ENCODE measurements around the gene SSNA1.
A peak's percentile ranks its signal among the peaks of the same experiment; 100 is the strongest.

The SSNA1 gene

DNA sequence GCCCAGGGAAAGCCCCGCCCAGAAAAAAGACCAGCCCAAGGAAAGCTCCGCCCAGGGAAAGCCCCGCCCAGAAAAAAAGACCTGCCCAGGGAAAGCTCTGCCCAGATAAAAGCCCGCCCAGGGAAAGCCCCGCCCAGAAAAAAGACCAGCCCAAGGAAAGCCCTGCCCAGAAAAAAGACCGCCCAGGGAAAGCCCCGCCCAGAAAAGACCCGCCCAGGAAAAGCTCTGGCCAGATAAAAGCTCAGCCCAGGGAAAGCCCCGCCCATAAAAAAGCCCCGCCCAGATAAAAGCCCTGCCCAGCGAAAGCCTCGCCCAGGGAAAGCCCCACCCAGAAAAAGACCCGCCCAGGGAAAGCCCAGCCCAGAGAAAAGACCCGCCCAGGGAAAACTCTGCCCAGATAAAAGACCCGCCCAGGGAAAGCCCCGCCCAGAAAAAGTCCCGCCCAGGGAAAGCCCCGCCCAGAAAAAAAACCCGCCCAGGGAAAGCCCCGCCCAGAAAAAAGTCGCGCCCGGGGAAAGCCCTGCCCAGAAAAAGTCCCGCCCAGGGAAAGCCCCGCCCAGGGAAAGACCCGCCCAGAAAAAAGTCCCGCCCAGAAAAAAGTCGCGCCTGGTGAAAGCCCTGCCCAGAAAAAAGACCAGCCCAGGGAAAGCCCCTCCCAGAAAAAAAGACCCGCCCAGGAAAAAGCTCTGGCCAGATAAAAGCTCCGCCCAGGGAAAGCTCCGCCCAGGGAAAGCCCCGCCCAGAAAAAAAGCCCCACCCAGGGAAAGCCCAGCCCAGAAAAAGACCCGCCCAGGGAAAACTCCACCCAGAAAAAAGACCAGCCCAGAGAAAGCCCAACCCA, 37.6 kb upstream of the SSNA1 start:
- in situ Hi-C loops (cut with MboI; ENCODE audit: low pct_unique_long_range_greater_than_20kb, low sequenced_read_pairs), result no loop called here
- DNase-seq, result peak; percentile 97

GRCh38 chr9:137152844-137153405, 35.6 kb upstream of the SSNA1 start:
- in situ Hi-C loops (cut with MboI; ENCODE audit: low pct_unique_long_range_greater_than_20kb, low sequenced_read_pairs), result no loop called here
- no peak for DNase-seq

DNA sequence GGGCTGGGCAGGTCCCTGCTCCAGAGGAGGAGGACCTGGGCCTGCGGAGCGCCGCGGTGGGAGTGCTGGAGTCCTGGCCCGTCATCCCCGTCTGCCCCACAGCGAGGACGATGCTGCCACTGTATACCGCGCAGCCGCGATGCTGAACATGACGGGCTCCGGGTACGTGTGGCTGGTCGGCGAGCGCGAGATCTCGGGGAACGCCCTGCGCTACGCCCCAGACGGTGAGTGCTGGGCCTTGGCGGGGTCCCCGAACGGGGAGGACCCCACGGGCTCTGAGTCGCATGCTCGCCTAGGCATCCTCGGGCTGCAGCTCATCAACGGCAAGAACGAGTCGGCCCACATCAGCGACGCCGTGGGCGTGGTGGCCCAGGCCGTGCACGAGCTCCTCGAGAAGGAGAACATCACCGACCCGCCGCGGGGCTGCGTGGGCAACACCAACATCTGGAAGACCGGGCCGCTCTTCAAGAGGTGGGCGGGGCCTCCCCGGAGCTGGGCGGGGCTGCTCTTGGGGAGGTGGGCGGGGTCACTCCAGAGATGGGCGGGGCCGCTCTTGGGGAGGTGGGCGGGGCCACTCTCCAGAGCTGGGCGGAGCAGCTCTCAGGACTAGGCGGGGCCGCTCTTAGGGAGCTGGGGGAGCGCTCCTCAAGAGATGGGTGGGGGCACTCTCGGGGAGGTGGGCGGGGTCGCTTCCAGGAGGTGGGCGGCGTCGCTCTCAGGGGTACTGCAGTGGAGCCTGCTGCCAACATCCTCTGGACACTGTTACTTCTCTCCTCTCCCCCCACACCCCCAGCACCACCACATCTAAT, 31.7 kb upstream of the SSNA1 start:
- in situ Hi-C loops (cut with MboI; ENCODE audit: low pct_unique_long_range_greater_than_20kb, low sequenced_read_pairs), result no loop called here
- DNase-seq, result no peak

DNA sequence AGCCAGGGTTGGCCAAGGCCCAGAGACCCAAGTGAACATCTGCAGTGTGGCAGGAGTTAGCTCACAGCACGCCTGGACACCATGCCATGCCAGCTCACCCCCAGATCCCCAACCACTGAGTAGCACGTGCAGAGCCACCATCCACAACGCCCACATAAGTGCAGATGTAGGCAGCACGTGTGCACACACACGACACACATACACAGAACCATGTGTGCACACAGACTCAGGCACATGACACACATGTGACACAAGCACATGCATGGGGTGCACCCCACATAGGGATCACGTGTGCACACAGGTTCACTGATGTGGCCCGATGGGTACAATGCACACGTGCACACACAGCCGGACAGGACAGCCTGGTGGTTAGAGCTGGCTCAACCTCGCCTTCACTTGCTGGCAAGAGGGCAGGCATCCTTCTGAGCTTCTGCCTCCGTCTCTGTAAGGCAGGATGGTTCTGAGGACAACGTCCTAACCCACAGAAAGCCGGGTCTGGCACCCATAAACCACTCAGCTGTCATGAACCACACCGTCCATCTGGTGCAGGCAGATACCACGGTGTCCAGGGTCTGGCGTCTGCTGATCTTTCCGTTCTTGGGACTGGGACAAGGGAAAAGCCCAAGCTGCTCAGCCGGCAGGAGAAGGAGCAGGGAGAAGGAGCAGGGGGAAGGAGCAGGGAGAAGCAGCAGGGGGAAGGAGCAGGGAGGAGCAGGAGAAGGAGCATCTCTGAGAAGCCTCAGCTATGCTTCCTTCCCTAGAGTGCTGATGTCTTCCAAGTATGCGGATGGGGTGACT, 30.7 kb upstream of the SSNA1 start:
- DNase-seq, result no peak
- in situ Hi-C loops (cut with MboI; ENCODE audit: low pct_unique_long_range_greater_than_20kb, low sequenced_read_pairs), result no loop called here

DNA sequence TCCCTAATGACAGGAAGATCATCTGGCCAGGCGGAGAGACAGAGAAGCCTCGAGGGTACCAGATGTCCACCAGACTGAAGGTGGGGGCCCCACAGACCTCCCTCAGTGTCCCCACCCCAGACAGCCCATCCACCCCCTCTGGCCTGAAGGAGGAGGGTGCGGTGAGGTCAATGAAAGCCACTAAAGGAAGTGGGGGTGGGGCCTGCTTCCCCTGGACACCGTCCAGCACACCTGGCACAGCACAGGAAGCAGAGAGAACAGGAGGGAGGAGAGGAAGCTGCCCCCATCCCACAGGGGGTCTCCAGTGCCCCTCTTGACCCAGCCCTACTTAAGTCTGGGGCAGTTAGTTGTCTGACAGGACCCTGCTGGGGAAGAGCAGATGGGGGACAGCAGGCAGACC, 29.9 kb upstream of the SSNA1 start:
- in situ Hi-C loops (cut with MboI; ENCODE audit: low pct_unique_long_range_greater_than_20kb, low sequenced_read_pairs), result no loop called here
- DNase-seq, result no peak

DNA sequence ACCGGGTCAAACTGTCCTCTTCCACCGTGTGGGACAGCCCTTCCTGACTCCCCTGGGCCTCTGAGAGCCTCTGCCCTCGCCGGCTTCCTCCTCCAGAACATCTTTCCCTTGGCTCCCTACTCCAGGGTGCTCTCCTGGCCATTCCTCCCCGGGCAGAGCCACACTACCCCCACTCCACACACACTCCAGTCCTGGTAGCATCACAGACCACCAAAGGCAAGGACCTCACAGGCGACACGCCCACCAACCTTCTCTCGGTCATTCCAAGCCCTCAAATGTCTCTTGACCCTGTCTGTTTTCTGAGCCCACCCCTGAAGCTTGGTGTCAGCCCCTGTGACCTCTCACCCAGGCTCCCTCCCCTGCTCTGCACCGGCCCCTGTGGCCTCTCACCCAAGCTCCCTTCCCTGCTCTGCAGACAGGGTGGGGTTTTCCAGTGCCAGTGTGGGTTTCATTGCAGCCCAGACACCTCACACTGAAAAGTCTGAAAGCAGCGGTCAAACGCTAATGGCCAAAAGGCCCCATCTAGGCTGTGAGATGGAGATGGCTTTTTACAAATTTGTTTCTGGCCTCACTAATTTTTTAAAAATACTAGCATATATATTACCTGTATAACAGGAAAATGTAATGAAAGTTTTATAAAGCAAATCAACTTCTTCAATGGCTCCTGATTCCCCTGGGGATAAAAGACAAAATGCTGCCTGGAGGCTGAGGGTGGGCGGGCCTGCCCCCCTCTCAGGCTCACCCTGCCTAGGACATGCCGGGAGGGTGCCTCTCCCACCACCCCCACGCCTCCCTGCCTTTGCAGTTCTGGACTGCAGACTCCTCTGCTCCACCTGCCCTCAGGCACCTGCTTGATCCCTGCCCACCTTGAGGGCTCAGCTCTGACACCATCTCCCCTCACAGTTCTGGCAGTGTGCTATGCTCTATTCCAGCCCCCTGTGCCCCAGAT, 29.1 kb upstream of the SSNA1 start:
- in situ Hi-C loops (cut with MboI; ENCODE audit: low pct_unique_long_range_greater_than_20kb, low sequenced_read_pairs), result no loop called here
- no peak for DNase-seq

DNA sequence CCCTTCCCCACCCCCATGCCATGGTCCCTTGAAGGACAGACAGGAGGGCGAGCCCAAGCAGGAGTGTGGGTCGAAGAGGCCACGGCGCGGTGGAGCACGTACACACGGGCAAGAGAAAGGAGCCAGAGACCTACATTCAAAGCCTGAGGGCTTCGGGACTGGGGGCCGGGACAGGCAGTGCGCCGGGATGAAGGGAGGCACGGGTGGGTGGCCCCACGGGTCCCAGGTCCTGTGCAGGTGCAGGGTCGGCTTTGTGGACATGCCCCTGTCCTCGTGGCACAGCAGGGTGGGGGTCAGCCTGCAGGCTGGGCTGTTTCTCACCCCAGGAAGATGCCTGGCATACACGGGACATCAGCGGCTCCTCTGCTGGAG, 28.4 kb upstream of the SSNA1 start:
- in situ Hi-C loops (cut with MboI; ENCODE audit: low pct_unique_long_range_greater_than_20kb, low sequenced_read_pairs), result no loop called here
- no peak for DNase-seq

GRCh38 chr9:137160716-137161557, 27.5 kb upstream of the SSNA1 start:
- DNase-seq, result no peak
- in situ Hi-C loops (cut with MboI; ENCODE audit: low pct_unique_long_range_greater_than_20kb, low sequenced_read_pairs), result no loop called here

DNA sequence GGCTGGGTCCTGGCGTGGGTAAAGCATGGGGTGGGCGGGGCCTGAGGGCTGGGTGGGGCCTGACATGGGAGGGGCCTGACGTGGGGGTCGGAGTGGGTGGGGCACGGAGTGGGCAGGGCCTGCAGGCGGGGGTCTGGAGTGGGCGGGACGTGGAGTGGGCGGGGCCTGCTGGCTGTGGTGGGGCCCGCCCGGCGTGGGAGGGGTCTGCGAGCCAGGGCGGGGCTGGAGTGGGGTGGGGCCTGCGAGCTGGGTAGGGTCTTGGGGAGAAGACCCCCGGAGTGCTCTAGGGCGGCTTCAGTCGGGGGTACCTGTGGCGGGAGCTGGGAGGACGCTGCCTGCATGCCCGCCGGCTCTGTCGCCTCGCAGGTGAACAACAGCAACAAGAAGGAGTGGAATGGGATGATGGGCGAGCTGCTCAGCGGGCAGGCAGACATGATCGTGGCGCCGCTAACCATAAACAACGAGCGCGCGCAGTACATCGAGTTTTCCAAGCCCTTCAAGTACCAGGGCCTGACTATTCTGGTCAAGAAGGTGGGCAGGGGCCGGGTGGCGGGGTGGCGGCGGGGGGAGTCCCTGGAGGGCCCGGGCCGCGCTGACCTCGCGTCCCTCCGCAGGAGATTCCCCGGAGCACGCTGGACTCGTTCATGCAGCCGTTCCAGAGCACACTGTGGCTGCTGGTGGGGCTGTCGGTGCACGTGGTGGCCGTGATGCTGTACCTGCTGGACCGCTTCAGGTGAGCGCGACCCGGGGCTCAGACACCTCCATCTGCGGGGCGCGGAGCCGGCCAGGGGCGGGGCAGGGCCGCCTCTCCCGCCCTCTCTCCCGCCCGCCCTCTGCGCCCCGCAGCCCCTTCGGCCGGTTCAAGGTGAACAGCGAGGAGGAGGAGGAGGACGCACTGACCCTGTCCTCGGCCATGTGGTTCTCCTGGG, 26.7 kb upstream of the SSNA1 start:
- no peak for DNase-seq
- in situ Hi-C loops (cut with MboI; ENCODE audit: low pct_unique_long_range_greater_than_20kb, low sequenced_read_pairs), result no loop called here

DNA sequence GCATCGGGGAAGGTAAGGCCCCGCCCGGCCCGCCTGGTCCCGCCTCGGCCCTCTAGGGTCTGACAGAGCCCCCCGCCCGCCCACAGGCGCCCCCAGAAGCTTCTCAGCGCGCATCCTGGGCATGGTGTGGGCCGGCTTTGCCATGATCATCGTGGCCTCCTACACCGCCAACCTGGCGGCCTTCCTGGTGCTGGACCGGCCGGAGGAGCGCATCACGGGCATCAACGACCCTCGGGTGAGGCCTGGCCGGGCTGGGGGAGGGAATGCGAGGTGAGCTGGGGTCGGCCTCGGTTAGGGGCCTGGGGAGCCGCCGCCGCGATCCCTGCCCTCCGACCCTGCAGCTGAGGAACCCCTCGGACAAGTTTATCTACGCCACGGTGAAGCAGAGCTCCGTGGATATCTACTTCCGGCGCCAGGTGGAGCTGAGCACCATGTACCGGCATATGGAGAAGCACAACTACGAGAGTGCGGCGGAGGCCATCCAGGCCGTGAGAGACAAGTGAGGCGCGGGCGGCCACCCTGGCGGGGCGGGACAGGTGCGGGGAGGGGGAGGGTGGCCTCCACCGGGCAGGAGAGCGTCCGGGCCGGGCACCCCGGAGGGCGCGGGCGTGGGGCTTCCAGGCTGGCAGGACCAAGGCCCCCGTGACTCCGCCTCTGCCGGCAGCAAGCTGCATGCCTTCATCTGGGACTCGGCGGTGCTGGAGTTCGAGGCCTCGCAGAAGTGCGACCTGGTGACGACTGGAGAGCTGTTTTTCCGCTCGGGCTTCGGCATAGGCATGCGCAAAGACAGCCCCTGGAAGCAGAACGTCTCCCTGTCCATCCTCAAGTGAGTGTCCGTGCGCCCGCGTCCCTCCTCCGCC, 25.7 kb upstream of the SSNA1 start:
- DNase-seq, result no peak
- in situ Hi-C loops (cut with MboI; ENCODE audit: low pct_unique_long_range_greater_than_20kb, low sequenced_read_pairs), result no loop called here

- in situ Hi-C loops (cut with MboI; ENCODE audit: low pct_unique_long_range_greater_than_20kb, low sequenced_read_pairs), result no loop called here
- DNase-seq, result no peak
These were observed 25.1 kb upstream of the SSNA1 start for GRCh38 chr9:137163365-137163715.

- in situ Hi-C loops (cut with MboI; ENCODE audit: low pct_unique_long_range_greater_than_20kb, low sequenced_read_pairs), result no loop called here
- DNase-seq, result no peak
These were observed 24.7 kb upstream of the SSNA1 start for GRCh38 chr9:137163805-137164204.

DNA sequence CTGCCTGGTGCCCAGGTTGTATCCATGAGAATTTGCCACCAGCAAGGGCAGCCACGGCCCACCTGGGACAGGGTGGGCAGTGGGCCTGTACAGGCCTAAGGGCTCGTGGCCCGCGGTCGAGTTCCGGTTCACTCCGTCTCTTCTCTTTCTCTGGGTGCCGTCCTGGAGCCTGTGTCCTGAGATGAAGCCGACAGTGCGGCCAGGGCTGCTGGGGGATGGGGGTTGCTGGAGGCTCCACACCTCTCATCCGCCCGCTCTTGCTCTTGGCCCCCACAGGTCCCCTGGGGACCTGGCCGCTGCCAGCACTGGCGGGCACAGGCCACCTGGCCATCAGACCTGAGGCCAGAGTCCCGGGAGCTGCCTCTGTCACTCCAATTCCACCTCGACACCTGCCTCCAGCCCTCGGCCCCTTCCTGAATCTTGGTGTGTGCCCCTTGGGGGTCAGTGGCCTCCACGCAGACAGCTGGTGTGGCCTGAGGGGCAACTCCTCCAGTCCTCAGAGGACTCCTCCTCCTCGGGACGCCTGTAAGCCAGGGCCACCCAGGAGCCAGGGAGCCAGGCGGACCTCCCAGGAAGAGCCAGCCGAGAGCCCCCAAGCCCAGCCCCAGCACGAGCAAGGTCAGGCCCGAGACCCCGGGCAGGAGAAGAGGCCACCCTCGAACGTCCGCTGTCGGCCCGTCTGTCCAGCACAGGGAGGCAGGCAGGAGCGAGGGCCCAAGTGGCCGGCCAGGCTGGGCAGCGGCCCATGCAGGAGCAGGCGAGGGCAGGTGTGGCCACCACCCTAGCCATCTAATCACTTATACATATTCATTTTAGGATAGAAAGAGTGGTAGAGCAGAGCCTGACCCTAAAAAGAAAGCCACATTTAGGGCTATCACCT, 23.9 kb upstream of the SSNA1 start:
- in situ Hi-C loops (cut with MboI; ENCODE audit: low pct_unique_long_range_greater_than_20kb, low sequenced_read_pairs), result no loop called here
- DNase-seq, result no peak

DNA sequence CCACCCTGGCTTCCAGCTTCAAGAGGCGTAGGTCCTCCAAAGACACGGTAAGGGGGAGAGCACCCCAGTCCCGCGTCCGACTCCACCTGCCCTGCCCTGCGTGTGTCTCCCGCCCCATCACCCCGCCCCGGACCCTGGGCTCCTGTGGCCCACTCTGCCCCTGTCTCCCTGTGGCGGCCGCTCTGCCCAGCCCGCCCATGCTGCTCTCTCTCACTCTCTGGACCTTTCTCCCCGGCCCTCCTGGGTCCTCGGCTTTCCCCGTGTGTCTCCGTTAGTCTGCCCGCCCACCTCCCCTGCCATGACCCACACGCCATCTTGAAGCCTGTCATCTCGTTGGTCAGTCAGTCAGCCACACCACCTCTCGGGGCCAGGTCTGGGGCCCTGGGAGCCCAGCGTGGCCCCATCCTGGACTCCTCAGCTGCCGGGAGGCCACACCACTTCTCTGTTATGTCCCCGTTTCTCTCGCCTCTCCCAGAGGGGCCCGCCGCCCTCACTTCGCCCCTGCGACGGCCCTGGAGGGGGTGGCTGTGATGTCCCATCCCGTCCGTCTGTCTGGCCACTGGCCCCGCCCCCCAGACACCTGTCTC, 23.1 kb upstream of the SSNA1 start:
- DNase-seq, result no peak
- in situ Hi-C loops (cut with MboI; ENCODE audit: low pct_unique_long_range_greater_than_20kb, low sequenced_read_pairs), result no loop called here

All from KBM-7 (cell line).